Lower lobe of right lung (tissue), 2 donors: ENCODE data around the gene PROK1. TPM values are rescaled to one million over a fixed set of nuclear protein-coding genes. Genes with fewer than 3 reads are reported as not detected.

Source experiments
- ATAC-seq, 2 donors: fragments of 200-7000 bp; cut with Tn5 transposase; one replicate each; pipeline ENCODE4 v1.9.1; 2020 to 2022; ENCODE audit warnings: mild to moderate bottlenecking in 2 of 2, moderate library complexity in 2 of 2
- DNase-seq: peaks from one replicate; pipeline ENCODE4 v3.0.0-alpha.2; 2020
- H3K27ac ChIP-seq: fragments of 200-600 bp; one replicate; pipeline ENCODE4 v1.8.0; 2022
- H3K27me3 ChIP-seq: fragments of 200-600 bp; one replicate; pipeline ENCODE4 v1.8.0; 2022; ENCODE audit warnings: low read depth
- H3K36me3 ChIP-seq: fragments of 200-600 bp; one replicate; pipeline ENCODE4 v1.8.0; 2022; ENCODE audit warnings: mild to moderate bottlenecking
- H3K4me1 ChIP-seq: fragments of 200-600 bp; one replicate; pipeline ENCODE4 v1.8.0; 2022
- H3K4me3 ChIP-seq: fragments of 200-600 bp; one replicate; pipeline ENCODE4 v1.8.0; 2022; ENCODE audit warnings: mild to moderate bottlenecking
- H3K9me3 ChIP-seq: fragments of 200-600 bp; one replicate; pipeline ENCODE4 v1.8.0; 2022
- CTCF ChIP-seq: fragments of 200-600 bp; IDR thresholded peaks from one replicate; pipeline ENCODE4 v1.8.0; 2022; ENCODE audit warnings: antibody characterized with exemption, mild to moderate bottlenecking
- intact Hi-C: fragments of 100-400 bp; cut with DNase I; formaldehyde crosslinking; loops from one replicate; pipeline ENCODE4 v1.11.0; 2022
- total RNA-seq: library from RNA; stranded (reverse); fragmentation: NEBNext Ultra II Directional; extraction: Animal tissue kit (Norgen Biotek cat#: 25700); gene quantifications from one replicate; pipeline ENCODE4 v1.2.1, GENCODE V29; 2021
- donor health status: DM: no; HTN: yes; CAD: no; lungs with severe emphysema.

The PROK1 gene
- total RNA-seq, 1 donor from 2014 or later = not detected

DNA sequence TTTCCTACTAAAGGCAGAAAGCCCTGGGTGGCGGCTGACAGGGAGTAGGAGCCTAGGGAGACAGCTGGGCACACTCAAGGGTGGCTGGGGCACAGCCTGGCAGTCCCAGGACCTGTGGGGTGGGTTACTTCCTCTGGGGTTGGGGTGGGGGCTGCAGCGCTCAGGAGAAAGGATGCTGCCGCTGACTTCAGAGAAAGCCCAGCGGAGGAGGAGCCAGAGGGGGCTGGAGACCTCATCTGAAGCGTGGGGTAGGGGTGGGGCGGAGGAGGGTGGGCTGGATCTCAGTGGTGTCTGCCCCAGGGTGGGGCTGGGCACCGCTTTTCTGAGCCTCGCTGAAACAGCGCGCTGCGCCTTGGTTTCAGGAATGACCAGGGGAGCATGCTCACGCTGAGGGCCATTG lies 37.2 kb downstream of the PROK1 start:
- DNase-seq (no peak), ATAC-seq (no peak)
- no peaks in the 10 kb centered on the region for H3K36me3 ChIP-seq
- H3K27me3 ChIP-seq = peaks cover 5% of the 10 kb centered on the region
- TF ChIP-seq CTCF = no peak
- no peaks in the 10 kb centered on the region for H3K9me3 ChIP-seq
- no peak overlapping the region for H3K27ac ChIP-seq
- intact Hi-C loops = no loop called here
- H3K4me3 ChIP-seq = no peak overlapping the region
- peaks cover 3% of the 10 kb centered on the region for H3K4me1 ChIP-seq

DNA sequence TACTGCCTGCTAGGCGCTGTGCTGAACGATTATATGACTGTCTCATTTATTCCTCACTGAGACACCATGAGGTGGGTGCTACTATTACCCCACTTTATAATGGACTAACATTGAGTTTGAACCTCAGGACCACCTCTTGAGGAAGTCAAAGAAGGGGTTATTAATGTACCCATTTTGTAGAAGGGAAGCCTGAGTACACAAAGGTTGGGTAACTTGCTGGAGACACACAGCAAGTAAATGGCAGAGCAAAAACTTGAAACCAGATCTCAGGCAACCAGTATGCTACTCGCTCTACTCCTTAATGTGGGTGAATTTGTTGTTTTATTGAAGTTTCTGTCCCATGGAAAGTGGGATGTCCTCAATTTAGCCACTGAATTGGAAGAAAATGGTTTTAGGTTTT lies 37.9 kb downstream of the PROK1 start:
- no peak for TF ChIP-seq CTCF
- intact Hi-C loops = no loop called here
- Histone ChIP-seq H3K27ac (no peak overlapping the region), H3K36me3 (no peaks in the 10 kb centered on the region), H3K4me1 (no peaks in the 10 kb centered on the region), H3K4me3 (no peak overlapping the region), H3K27me3 (peaks cover 5% of the 10 kb centered on the region), H3K9me3 (no peaks in the 10 kb centered on the region)
- DNase-seq (no peak), ATAC-seq (no peak)

DNA sequence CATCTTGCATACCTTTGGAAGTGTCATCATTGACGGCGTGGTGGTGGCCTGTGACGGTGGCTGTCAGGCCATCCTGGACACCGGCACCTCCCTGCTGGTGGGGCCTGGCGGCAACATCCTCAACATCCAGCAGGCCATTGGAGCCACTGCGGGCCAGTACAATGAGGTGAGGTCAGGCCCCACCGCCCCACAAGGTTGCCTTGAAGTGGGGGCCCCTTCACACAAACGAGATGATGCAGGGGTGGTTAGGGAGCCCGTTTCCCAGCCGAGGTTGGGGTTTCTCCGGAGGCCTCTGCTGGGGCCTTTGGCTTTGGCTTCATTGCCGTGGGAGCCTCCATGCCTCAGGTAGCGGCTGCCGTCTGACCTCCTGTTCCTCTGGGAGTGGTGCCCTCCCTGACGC lies 38.5 kb downstream of the PROK1 start:
- Histone ChIP-seq H3K27ac (no peak overlapping the region), H3K36me3 (no peaks in the 10 kb centered on the region), H3K9me3 (no peaks in the 10 kb centered on the region), H3K4me3 (no peak overlapping the region), H3K4me1 (no peaks in the 10 kb centered on the region), H3K27me3 (peaks cover 5% of the 10 kb centered on the region)
- intact Hi-C loops = no loop called here
- no peak for ATAC-seq
- no peak for DNase-seq
- no peak for TF ChIP-seq CTCF

- no peak for TF ChIP-seq CTCF
- H3K36me3 ChIP-seq = no peaks in the 10 kb centered on the region
- H3K27ac ChIP-seq = no peak overlapping the region
- no peak for ATAC-seq
- no peaks in the 10 kb centered on the region for H3K4me1 ChIP-seq
- peaks cover 5% of the 10 kb centered on the region for H3K27me3 ChIP-seq
- intact Hi-C loops = no loop called here
- H3K4me3 ChIP-seq = no peak overlapping the region
- DNase-seq = no peak
- H3K9me3 ChIP-seq = no peaks in the 10 kb centered on the region
Observed at GRCh38 chr1:110489973-110490542, 39.1 kb downstream of the PROK1 start.

GRCh38 chr1:110490791-110491451 lies 40.0 kb downstream of the PROK1 start:
- no peak for ATAC-seq

More at GRCh38 chr1:110490791-110491451, 40.0 kb downstream of the PROK1 start:
- no peak overlapping the region for H3K27ac ChIP-seq
- no peaks in the 10 kb centered on the region for H3K9me3 ChIP-seq
- no peak for TF ChIP-seq CTCF
- no peaks in the 10 kb centered on the region for H3K4me1 ChIP-seq
- H3K36me3 ChIP-seq = no peaks in the 10 kb centered on the region
- DNase-seq = no peak
- intact Hi-C loops = no loop called here
- peaks cover 5% of the 10 kb centered on the region for H3K27me3 ChIP-seq
- no peak overlapping the region for H3K4me3 ChIP-seq
